Activated CD4-positive, alpha-beta T cell treated with anti-CD3 and anti-CD28 coated beads, Interleukin-2, amount 10 ng/mL, durations not matched to agents 24 days and 14 days (primary cell): ENCODE measurements around the gene TMEM163. TPM values are rescaled to one million over a fixed set of nuclear protein-coding genes. Genes with fewer than 3 reads are reported as not detected.

Source experiments
- DNase-seq: peaks from one replicate; pipeline ENCODE4 v3.0.0; 2022
- H3K27ac Mint-ChIP-seq: one replicate; pipeline ENCODE4 v1.8.0; 2022; ENCODE audit warnings: mild to moderate bottlenecking, mixed read lengths
- H3K27me3 Mint-ChIP-seq: one replicate; pipeline ENCODE4 v1.8.0; 2022; ENCODE audit warnings: mixed read lengths
- H3K36me3 Mint-ChIP-seq: one replicate; pipeline ENCODE4 v1.8.0; 2022; ENCODE audit warnings: low read depth, mild to moderate bottlenecking, mixed read lengths
- H3K4me1 Mint-ChIP-seq: one replicate; pipeline ENCODE4 v1.8.0; 2021; ENCODE audit warnings: mixed read lengths
- H3K4me3 Mint-ChIP-seq: one replicate; pipeline ENCODE4 v1.8.0; 2022; ENCODE audit warnings: mild to moderate bottlenecking, moderate library complexity, mixed read lengths
- H3K9me3 Mint-ChIP-seq: one replicate; pipeline ENCODE4 v1.8.0; 2021; ENCODE audit warnings: mixed read lengths
- intact Hi-C: fragments of 100-400 bp; cut with micrococcal nuclease; formaldehyde crosslinking; loops from one replicate; pipeline ENCODE4 v1.15.1; 2023
- total RNA-seq: library from RNA; stranded (reverse); gene quantifications from 2 replicates; pipeline ENCODE4 v1.2.3, GENCODE V29; 2022

Gene TMEM163
- total RNA-seq, 1 donor from 2014 or later, result 0.23 TPM

- Mint-ChIP-seq H3K4me1 (no peaks in the 10 kb centered on the region), H3K9me3 (no peaks in the 10 kb centered on the region), H3K27ac (no peak overlapping the region), H3K4me3 (no peak overlapping the region), H3K36me3 (no peaks in the 10 kb centered on the region), H3K27me3 (no peaks in the 10 kb centered on the region)
- DNase-seq, result no peak
- intact Hi-C loops, result loop anchor here (10.0 kb wide), 1 partner anchor 565 kb away; no protein-coding TSS in a partner anchor
Observed at GRCh38 chr2:134449751-134450513, 268.9 kb downstream of the TMEM163 start.

GRCh38 chr2:134449157-134449556 lies 269.6 kb downstream of the TMEM163 start:
- Mint-ChIP-seq H3K27ac (no peak overlapping the region), H3K27me3 (no peaks in the 10 kb centered on the region), H3K4me1 (no peaks in the 10 kb centered on the region), H3K4me3 (no peak overlapping the region), H3K9me3 (no peaks in the 10 kb centered on the region), H3K36me3 (no peaks in the 10 kb centered on the region)
- DNase-seq, result no peak
- intact Hi-C loops, result no loop called here

- Mint-ChIP-seq H3K27ac (no peak overlapping the region), H3K27me3 (no peaks in the 10 kb centered on the region), H3K4me1 (no peaks in the 10 kb centered on the region), H3K4me3 (no peak overlapping the region), H3K9me3 (no peaks in the 10 kb centered on the region), H3K36me3 (no peaks in the 10 kb centered on the region)
- intact Hi-C loops, result no loop called here
- DNase-seq, result no peak
Observed at GRCh38 chr2:134448650-134449049, 270.1 kb downstream of the TMEM163 start.

GRCh38 chr2:134447669-134448068 lies 271.1 kb downstream of the TMEM163 start:
- Mint-ChIP-seq H3K36me3 (no peaks in the 10 kb centered on the region), H3K9me3 (no peaks in the 10 kb centered on the region), H3K4me1 (no peaks in the 10 kb centered on the region), H3K27ac (no peak overlapping the region), H3K27me3 (no peaks in the 10 kb centered on the region), H3K4me3 (no peak overlapping the region)
- intact Hi-C loops, result no loop called here
- DNase-seq, result no peak

GRCh38 chr2:134446383-134447017 lies 272.3 kb downstream of the TMEM163 start:
- no peak for DNase-seq
- H3K36me3 Mint-ChIP-seq, result no peaks in the 10 kb centered on the region
- intact Hi-C loops, result no loop called here
- no peak overlapping the region for H3K27ac Mint-ChIP-seq
- no peaks in the 10 kb centered on the region for H3K27me3 Mint-ChIP-seq
- H3K4me1 Mint-ChIP-seq, result no peaks in the 10 kb centered on the region
- no peak overlapping the region for H3K4me3 Mint-ChIP-seq
- no peaks in the 10 kb centered on the region for H3K9me3 Mint-ChIP-seq

- H3K36me3 Mint-ChIP-seq, result no peaks in the 10 kb centered on the region
Observed at GRCh38 chr2:134445985-134446382, 272.8 kb downstream of the TMEM163 start.

GRCh38 chr2:134445116-134445515 lies 273.7 kb downstream of the TMEM163 start:
- Mint-ChIP-seq H3K27me3 (no peaks in the 10 kb centered on the region), H3K27ac (no peak overlapping the region), H3K36me3 (no peaks in the 10 kb centered on the region), H3K9me3 (no peaks in the 10 kb centered on the region), H3K4me1 (no peaks in the 10 kb centered on the region), H3K4me3 (no peak overlapping the region)
- intact Hi-C loops, result no loop called here
- DNase-seq, result no peak

More at GRCh38 chr2:134445985-134446382, 272.8 kb downstream of the TMEM163 start:
- H3K27me3 Mint-ChIP-seq, result no peaks in the 10 kb centered on the region
- no peak overlapping the region for H3K4me3 Mint-ChIP-seq
- no peak overlapping the region for H3K27ac Mint-ChIP-seq
- no peaks in the 10 kb centered on the region for H3K4me1 Mint-ChIP-seq
- intact Hi-C loops, result no loop called here
- H3K9me3 Mint-ChIP-seq, result no peaks in the 10 kb centered on the region
- DNase-seq, result no peak

GRCh38 chr2:134443814-134444480 lies 274.9 kb downstream of the TMEM163 start:
- no peak for DNase-seq
- Mint-ChIP-seq H3K36me3 (no peaks in the 10 kb centered on the region), H3K9me3 (no peaks in the 10 kb centered on the region), H3K27ac (no peak overlapping the region), H3K4me3 (no peak overlapping the region), H3K4me1 (no peaks in the 10 kb centered on the region), H3K27me3 (no peaks in the 10 kb centered on the region)
- intact Hi-C loops, result no loop called here

- no peaks in the 10 kb centered on the region for H3K36me3 Mint-ChIP-seq
- DNase-seq, result no peak
- H3K4me3 Mint-ChIP-seq, result no peak overlapping the region
- intact Hi-C loops, result no loop called here
- no peaks in the 10 kb centered on the region for H3K9me3 Mint-ChIP-seq
- H3K27ac Mint-ChIP-seq, result no peak overlapping the region
- no peaks in the 10 kb centered on the region for H3K27me3 Mint-ChIP-seq
- H3K4me1 Mint-ChIP-seq, result no peaks in the 10 kb centered on the region
Observed at GRCh38 chr2:134441153-134441863, 277.5 kb downstream of the TMEM163 start.

GRCh38 chr2:134440336-134440909 lies 278.4 kb downstream of the TMEM163 start:
- no peak for DNase-seq
- H3K36me3 Mint-ChIP-seq, result no peaks in the 10 kb centered on the region
- H3K9me3 Mint-ChIP-seq, result no peaks in the 10 kb centered on the region
- H3K27ac Mint-ChIP-seq, result no peak overlapping the region
- H3K27me3 Mint-ChIP-seq, result no peaks in the 10 kb centered on the region
- no peak overlapping the region for H3K4me3 Mint-ChIP-seq
- intact Hi-C loops, result no loop called here
- no peaks in the 10 kb centered on the region for H3K4me1 Mint-ChIP-seq

GRCh38 chr2:134438371-134438770 lies 280.4 kb downstream of the TMEM163 start:
- no peak for DNase-seq
- intact Hi-C loops, result no loop called here
- Mint-ChIP-seq H3K36me3 (no peaks in the 10 kb centered on the region), H3K4me1 (no peaks in the 10 kb centered on the region), H3K4me3 (no peak overlapping the region), H3K9me3 (no peaks in the 10 kb centered on the region), H3K27ac (no peak overlapping the region), H3K27me3 (no peaks in the 10 kb centered on the region)

- Mint-ChIP-seq H3K4me3 (no peak overlapping the region), H3K27ac (no peak overlapping the region), H3K9me3 (no peaks in the 10 kb centered on the region), H3K4me1 (no peaks in the 10 kb centered on the region), H3K36me3 (peaks cover 4% of the 10 kb centered on the region), H3K27me3 (no peaks in the 10 kb centered on the region)
- intact Hi-C loops, result no loop called here
- no peak for DNase-seq
Observed at GRCh38 chr2:134436706-134437105, 282.1 kb downstream of the TMEM163 start.

- intact Hi-C loops, result no loop called here
- Mint-ChIP-seq H3K4me1 (no peaks in the 10 kb centered on the region), H3K36me3 (peaks cover 4% of the 10 kb centered on the region), H3K27ac (no peak overlapping the region), H3K27me3 (no peaks in the 10 kb centered on the region), H3K4me3 (no peak overlapping the region), H3K9me3 (no peaks in the 10 kb centered on the region)
- DNase-seq, result no peak
Observed at GRCh38 chr2:134435936-134436335, 282.9 kb downstream of the TMEM163 start.
